HepG2 (cell line): ENCODE results near the gene ZNF138. TPM values are rescaled to one million over a fixed set of nuclear protein-coding genes. Genes with fewer than 3 reads are reported as not detected.

Source experiments
- ATAC-seq: fragments of 200-7000 bp; cut with Tn5 transposase; 3 replicates; pipeline ENCODE4 v1.9.1; 2020; ENCODE audit warnings: mild to moderate bottlenecking, moderate library complexity
- BruUV-seq: library from RNA; stranded (reverse); fragments of 400-500 nt; replicated peaks from 2 replicates; lab custom pipeline; 2021; lab: Mats Ljungman, UMichigan
- CTCF ChIA-PET: fragments of 300-600 bp; formaldehyde crosslinking; extraction: SDS; loops from one replicate; lab custom pipeline; 2021; ENCODE audit warnings: low total read pairs, inconsistent platforms, low intra/inter-chr PET ratio; lab: Yijun Ruan, JAX
- POLR2A ChIA-PET: fragments of 350-600 bp; sonication (Branson Sonifier 250); formaldehyde crosslinking; loops from one replicate; lab custom pipeline; 2020; ENCODE audit warnings: antibody characterized with exemption, inconsistent platforms; lab: Yijun Ruan, JAX
- DNase-seq: peaks from one replicate; pipeline ENCODE4 v3.0.0-alpha.2; 2015; ENCODE audit warnings: low spot score
- FAIRE-seq: peaks from 3 replicates; lab custom pipeline; 2011; peaks lifted over from hg19 to GRCh38; lab: Jason Lieb, UNC
- H2AFZ ChIP-seq: one replicate; pipeline ENCODE4 v1.6.1; 2011; ENCODE audit warnings: low read length, inconsistent platforms
- H3K27ac ChIP-seq: fragments of 300-600 bp; 3 replicates; pipeline ENCODE4 v1.8.0; 2011; ENCODE audit warnings: mixed run types, mild to moderate bottlenecking, mixed read lengths, low read length, inconsistent platforms; ENCODE audit not compliant: insufficient read depth; ENCODE audit errors: extremely low read length
- H3K27me3 ChIP-seq, 2 experiments: fragments of 200-600 bp in 1 of 2; 2 replicates in 1 of 2; 3 replicates in 1 of 2; pipeline versions ENCODE4 v1.6.0 to v1.8.0; 2011; ENCODE audit warnings: low read length in 2 of 2, mild to moderate bottlenecking in 2 of 2, moderate library complexity in 2 of 2, inconsistent platforms in 1 of 2; ENCODE audit not compliant: insufficient read depth in 2 of 2, control insufficient read depth in 1 of 2
- H3K36me3 ChIP-seq, 2 experiments: fragments of 200-600 bp in 1 of 2; replicated peaks in 1 of 2; 2 replicates in 1 of 2; 3 replicates in 1 of 2; pipeline versions ENCODE4 v1.5.1 to v1.8.0; 2011; ENCODE audit warnings: low read length in 2 of 2, inconsistent platforms in 1 of 2; ENCODE audit not compliant: insufficient read depth in 2 of 2, control insufficient read depth in 1 of 2
- H3K4me1 ChIP-seq: 2 replicates; pipeline ENCODE4 v1.5.1; 2012; ENCODE audit warnings: low read length, inconsistent platforms; ENCODE audit not compliant: insufficient read depth
- H3K4me2 ChIP-seq: 2 replicates; pipeline ENCODE4 v1.6.0; 2011; ENCODE audit warnings: low read depth, low read length, inconsistent platforms
- H3K4me3 ChIP-seq, 3 experiments: fragments of 200-600 bp in 1 of 3; sonication (generic), shearing (Covaris generic) in 1 of 3; replicated peaks in 1 of 3; 2 replicates each; pipeline ENCODE4 v1.5.1; 2011 to 2016; ENCODE audit warnings: low read length in 3 of 3, inconsistent platforms in 2 of 3, low read depth in 2 of 3, mild to moderate bottlenecking in 2 of 3, control low read depth in 1 of 3, mixed read lengths in 1 of 3; ENCODE audit not compliant: insufficient read depth in 1 of 3
- H3K79me2 ChIP-seq: one replicate; pipeline ENCODE4 v1.6.1; 2011; ENCODE audit warnings: low read length, inconsistent platforms; ENCODE audit not compliant: insufficient read depth
- H3K9ac ChIP-seq: 2 replicates; pipeline ENCODE4 v1.6.0; 2011; ENCODE audit warnings: mild to moderate bottlenecking, low read depth, low read length, inconsistent platforms; ENCODE audit not compliant: insufficient read depth
- H3K9me3 ChIP-seq: 2 replicates; pipeline ENCODE4 v1.5.1; 2012; ENCODE audit warnings: mild to moderate bottlenecking, low read length
- H4K20me1 ChIP-seq: 2 replicates; pipeline ENCODE4 v1.6.0; 2011; ENCODE audit warnings: inconsistent platforms, mild to moderate bottlenecking, low read length, moderate library complexity; ENCODE audit not compliant: insufficient read depth
- CBFB ChIP-seq: sonication (generic); formaldehyde crosslinking; IDR thresholded peaks from 2 replicates; pipeline ENCODE4 v1.4.0; 2020; ENCODE audit warnings: missing genetic modification reagents
- GZF1 ChIP-seq: sonication (generic); formaldehyde crosslinking; IDR thresholded peaks from 2 replicates; pipeline ENCODE4 v1.5.1; 2020; ENCODE audit warnings: mild to moderate bottlenecking, missing genetic modification reagents
- ISL2 ChIP-seq: sonication (generic); formaldehyde crosslinking; IDR thresholded peaks from 2 replicates; pipeline ENCODE4 v1.5.0; 2020; ENCODE audit warnings: missing genetic modification reagents
- MAFF ChIP-seq: IDR thresholded peaks from 2 replicates; pipeline ENCODE4 v1.6.1; 2011; ENCODE audit warnings: low read depth, low read length, improper control_type of control experiment
- MBD4 ChIP-seq: IDR thresholded peaks from 2 replicates; pipeline ENCODE4 v1.6.1; 2012; ENCODE audit warnings: low read length, inconsistent platforms, borderline replicate concordance
- NFE2 ChIP-seq: sonication (generic); formaldehyde crosslinking; IDR thresholded peaks from 2 replicates; pipeline ENCODE4 v1.4.0; 2020; ENCODE audit warnings: missing genetic modification reagents
- POLR2G ChIP-seq: fragments of 200-400 bp; formaldehyde crosslinking; IDR thresholded peaks from 2 replicates; pipeline ENCODE4 v1.6.1; 2018; ENCODE audit warnings: mild to moderate bottlenecking, low read depth, low read length, moderate library complexity
- PRMT3 ChIP-seq: sonication (generic); formaldehyde crosslinking; IDR thresholded peaks from 2 replicates; pipeline ENCODE4 v1.8.1; 2022; ENCODE audit warnings: low read depth, mild to moderate bottlenecking, moderate library complexity, missing genetic modification reagents, borderline replicate concordance
- RCOR2 ChIP-seq: IDR thresholded peaks from 2 replicates; pipeline ENCODE4 v1.6.1; 2016; ENCODE audit warnings: missing biosample characterization, missing genetic modification reagents
- ZNF761 ChIP-seq: sonication (generic); formaldehyde crosslinking; conservative IDR thresholded peaks from 2 replicates; pipeline ENCODE4 v1.4.0; 2020; ENCODE audit warnings: mild to moderate bottlenecking, missing genetic modification reagents
- ZSCAN31 ChIP-seq: sonication (generic); formaldehyde crosslinking; IDR thresholded peaks from 2 replicates; pipeline ENCODE4 v1.5.0; 2020; ENCODE audit warnings: low read depth, mild to moderate bottlenecking, missing genetic modification reagents
- WGBS: methylation state at CpG from one replicate; pipeline ENCODE4 v1.1.6; 2017; ENCODE audit warnings: low lambda C conversion rate; 5-methylcytosine and 5-hydroxymethylcytosine counted together
- in situ Hi-C: cut with HindIII; loops from 2 replicates; pipeline ENCODE4 v1.10.0; 2017; ENCODE audit warnings: low pct_unique_long_range_greater_than_20kb; ENCODE audit not compliant: extremely low pct_ligation_motif_present
- intact Hi-C: fragments of 100-400 bp; cut with micrococcal nuclease; formaldehyde crosslinking; loops from one replicate; pipeline ENCODE4 v1.10.0; 2022; ENCODE audit not compliant: unreplicated experiment
- polyA plus RNA-seq, 8 experiments: library from polyadenylated mRNA; depleted of rRNA in 3 of 8; stranded (reverse) in 7 of 8; unstranded in 1 of 8; fragments of >200 nt; fragmentation: Illumina TruSeq in 4 of 8; extraction: Trizol in 4 of 8; gene quantifications; 2 replicates each; pipeline versions ENCODE4 v1.2.1 to v1.2.3, GENCODE V29; 2011 to 2016; ENCODE audit warnings: low read depth in 4 of 8, missing spikeins in 1 of 8, mixed read lengths in 1 of 8; ENCODE audit not compliant: insufficient read depth in 1 of 8
- total RNA-seq, 5 experiments: library from RNA; depleted of rRNA; stranded (reverse); fragments of >200 nt; fragmentation: Illumina TruSeq; extraction: Trizol; gene quantifications; 2 replicates each; pipeline ENCODE4 v1.2.3, GENCODE V29; 2016; ENCODE audit warnings: low read depth in 1 of 5
- TF ChIP-seq, protein P1 (sequence below): sonication (generic); formaldehyde crosslinking; IDR thresholded peaks from 2 replicates; pipeline ENCODE4 v1.4.0; 2020; ENCODE audit warnings: missing genetic modification reagents, mild to moderate bottlenecking, borderline replicate concordance
- TF ChIP-seq, protein P2 (sequence below): sonication (generic); formaldehyde crosslinking; IDR thresholded peaks from 2 replicates; pipeline ENCODE4 v1.8.1; 2023; ENCODE audit warnings: mild to moderate bottlenecking, missing genetic modification reagents, borderline replicate concordance
- TF ChIP-seq, protein P3 (sequence below): sonication (generic); formaldehyde crosslinking; IDR thresholded peaks from 2 replicates; pipeline ENCODE4 v1.4.0; 2020; ENCODE audit warnings: missing genetic modification reagents, borderline replicate concordance

ZNF138 gene
- total and polyA plus RNA-seq, 2 of the 13 experiments (the other 11 are each of a cell fraction or from before 2014, with no cell fraction given): 2.7 to 5.8 TPM

DNA sequence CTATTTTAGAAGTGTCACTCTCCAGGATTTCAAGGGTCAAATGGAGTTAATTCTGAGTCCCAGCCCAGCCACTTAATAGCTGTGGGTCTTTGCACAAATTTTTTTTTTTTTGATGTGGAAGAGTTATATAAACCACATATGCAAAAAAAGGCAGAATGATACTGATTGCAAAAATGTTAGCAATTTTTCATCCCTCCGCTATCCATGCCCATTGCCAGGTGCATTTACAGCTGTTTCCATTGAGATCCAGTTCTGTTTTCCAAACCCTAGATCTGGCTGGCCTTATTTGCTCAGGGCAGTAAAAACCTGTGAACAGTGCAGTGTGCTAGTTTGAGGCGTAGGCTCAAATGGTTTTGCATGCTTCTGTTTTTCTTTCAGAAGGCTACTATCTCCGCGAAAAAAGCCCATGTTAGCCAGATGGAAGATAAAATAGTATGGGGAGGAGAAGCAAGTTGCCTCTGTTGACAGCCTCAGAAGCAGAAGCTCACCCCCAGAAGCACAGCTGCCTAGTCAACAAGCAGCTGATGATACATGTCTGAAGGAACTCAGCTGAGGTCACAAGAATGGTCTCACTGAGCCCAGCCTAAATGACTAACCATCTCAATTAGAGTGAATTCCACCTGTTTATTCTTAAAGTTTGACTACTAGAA is 997 bp upstream of the ZNF138 start:
- 89% methylated on average over 4 of the region's 4 CpGs for WGBS
- peaks cover 7% of the 10 kb centered on the region for H3K79me2 ChIP-seq
- in situ Hi-C loops: no loop called here
- DNase-seq (no peak), FAIRE-seq (no peak), ATAC-seq (no peak)
- no peak for TF ChIP-seq CBFB (CRISPR knock-in tag)
- TF ChIP-seq, protein P1, sequence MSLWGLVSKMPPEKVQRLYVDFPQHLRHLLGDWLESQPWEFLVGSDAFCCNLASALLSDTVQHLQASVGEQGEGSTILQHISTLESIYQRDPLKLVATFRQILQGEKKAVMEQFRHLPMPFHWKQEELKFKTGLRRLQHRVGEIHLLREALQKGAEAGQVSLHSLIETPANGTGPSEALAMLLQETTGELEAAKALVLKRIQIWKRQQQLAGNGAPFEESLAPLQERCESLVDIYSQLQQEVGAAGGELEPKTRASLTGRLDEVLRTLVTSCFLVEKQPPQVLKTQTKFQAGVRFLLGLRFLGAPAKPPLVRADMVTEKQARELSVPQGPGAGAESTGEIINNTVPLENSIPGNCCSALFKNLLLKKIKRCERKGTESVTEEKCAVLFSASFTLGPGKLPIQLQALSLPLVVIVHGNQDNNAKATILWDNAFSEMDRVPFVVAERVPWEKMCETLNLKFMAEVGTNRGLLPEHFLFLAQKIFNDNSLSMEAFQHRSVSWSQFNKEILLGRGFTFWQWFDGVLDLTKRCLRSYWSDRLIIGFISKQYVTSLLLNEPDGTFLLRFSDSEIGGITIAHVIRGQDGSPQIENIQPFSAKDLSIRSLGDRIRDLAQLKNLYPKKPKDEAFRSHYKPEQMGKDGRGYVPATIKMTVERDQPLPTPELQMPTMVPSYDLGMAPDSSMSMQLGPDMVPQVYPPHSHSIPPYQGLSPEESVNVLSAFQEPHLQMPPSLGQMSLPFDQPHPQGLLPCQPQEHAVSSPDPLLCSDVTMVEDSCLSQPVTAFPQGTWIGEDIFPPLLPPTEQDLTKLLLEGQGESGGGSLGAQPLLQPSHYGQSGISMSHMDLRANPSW (CRISPR knock-in tag): no peak
- no peak for TF ChIP-seq MBD4
- TF ChIP-seq ISL2 (CRISPR knock-in tag): no peak
- TF ChIP-seq RCOR2 (CRISPR knock-in tag): no peak
- TF ChIP-seq PRMT3 (CRISPR knock-in tag): no peak
- no peak for TF ChIP-seq GZF1
- TF ChIP-seq, protein P2, sequence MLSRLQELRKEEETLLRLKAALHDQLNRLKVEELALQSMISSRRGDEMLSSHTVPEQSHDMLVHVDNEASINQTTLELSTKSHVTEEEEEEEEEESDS (CRISPR knock-in tag): no peak
- TF ChIP-seq ZNF761 (CRISPR knock-in tag): no peak
- no peak for TF ChIP-seq MAFF
- no peak for TF ChIP-seq ZSCAN31 (CRISPR knock-in tag)
- TF ChIP-seq, protein P3, sequence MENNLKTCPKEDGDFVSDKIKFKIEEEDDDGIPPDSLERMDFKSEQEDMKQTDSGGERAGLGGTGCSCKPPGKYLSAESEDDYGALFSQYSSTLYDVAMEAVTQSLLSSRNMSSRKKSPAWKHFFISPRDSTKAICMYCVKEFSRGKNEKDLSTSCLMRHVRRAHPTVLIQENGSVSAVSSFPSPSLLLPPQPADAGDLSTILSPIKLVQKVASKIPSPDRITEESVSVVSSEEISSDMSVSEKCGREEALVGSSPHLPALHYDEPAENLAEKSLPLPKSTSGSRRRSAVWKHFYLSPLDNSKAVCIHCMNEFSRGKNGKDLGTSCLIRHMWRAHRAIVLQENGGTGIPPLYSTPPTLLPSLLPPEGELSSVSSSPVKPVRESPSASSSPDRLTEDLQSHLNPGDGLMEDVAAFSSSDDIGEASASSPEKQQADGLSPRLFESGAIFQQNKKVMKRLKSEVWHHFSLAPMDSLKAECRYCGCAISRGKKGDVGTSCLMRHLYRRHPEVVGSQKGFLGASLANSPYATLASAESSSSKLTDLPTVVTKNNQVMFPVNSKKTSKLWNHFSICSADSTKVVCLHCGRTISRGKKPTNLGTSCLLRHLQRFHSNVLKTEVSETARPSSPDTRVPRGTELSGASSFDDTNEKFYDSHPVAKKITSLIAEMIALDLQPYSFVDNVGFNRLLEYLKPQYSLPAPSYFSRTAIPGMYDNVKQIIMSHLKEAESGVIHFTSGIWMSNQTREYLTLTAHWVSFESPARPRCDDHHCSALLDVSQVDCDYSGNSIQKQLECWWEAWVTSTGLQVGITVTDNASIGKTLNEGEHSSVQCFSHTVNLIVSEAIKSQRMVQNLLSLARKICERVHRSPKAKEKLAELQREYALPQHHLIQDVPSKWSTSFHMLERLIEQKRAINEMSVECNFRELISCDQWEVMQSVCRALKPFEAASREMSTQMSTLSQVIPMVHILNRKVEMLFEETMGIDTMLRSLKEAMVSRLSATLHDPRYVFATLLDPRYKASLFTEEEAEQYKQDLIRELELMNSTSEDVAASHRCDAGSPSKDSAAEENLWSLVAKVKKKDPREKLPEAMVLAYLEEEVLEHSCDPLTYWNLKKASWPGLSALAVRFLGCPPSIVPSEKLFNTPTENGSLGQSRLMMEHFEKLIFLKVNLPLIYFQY (CRISPR knock-in tag): no peak
- TF ChIP-seq POLR2G: no peak
- no peak for TF ChIP-seq NFE2
- H3K36me3 ChIP-seq: no peaks in the 10 kb centered on the region; a peak in 1 of 5 replicates
- intact Hi-C loops: loop anchor here (5.0 to 10.0 kb wide), 2 partner anchors 109 to 128 kb away; partner anchors contain the start of genes ZNF107 and ZNF273
- H4K20me1 ChIP-seq: no peaks in the 10 kb centered on the region
- CTCF ChIA-PET: no interaction called here
- BruUV-seq: no TSS peak
- H2AFZ ChIP-seq: no peak overlapping the region
- no peak overlapping the region for H3K9ac ChIP-seq
- peaks cover 0 to 3% of the 10 kb centered on the region in 2 experiments; a peak in 1 of 5 replicates for H3K27me3 ChIP-seq
- no peak overlapping the region for H3K27ac ChIP-seq
- no peak overlapping the region for H3K4me2 ChIP-seq
- no peak overlapping the region for H3K4me3 ChIP-seq
- peaks cover 18% of the 10 kb centered on the region for H3K4me1 ChIP-seq
- POLR2A ChIA-PET: interaction anchor here (0.7 to 1.0 kb wide), 2 partner anchors 7 to 153 kb away, joined by 3 to 4 read pairs; no protein-coding TSS in a partner anchor
- no peaks in the 10 kb centered on the region for H3K9me3 ChIP-seq
